HepG2 (cell line): ENCODE data around the gene METTL26. TPM values are rescaled to one million over a fixed set of nuclear protein-coding genes. Genes with fewer than 3 reads are reported as not detected.
A peak's percentile ranks its signal among the peaks of the same experiment; 100 is the strongest.

ENCODE experiments used
- ATF7-NPFF ChIP-seq: sonication (generic); formaldehyde crosslinking; IDR thresholded peaks from 2 replicates; pipeline ENCODE4 v1.8.1; 2023; ENCODE audit warnings: mild to moderate bottlenecking, low read depth, missing genetic modification reagents, moderate library complexity
- HES4 ChIP-seq: sonication (generic); formaldehyde crosslinking; IDR thresholded peaks from 2 replicates; pipeline ENCODE4 v1.9.0; 2021; ENCODE audit warnings: mild to moderate bottlenecking, missing genetic modification reagents, borderline replicate concordance
- IKZF4 ChIP-seq: sonication (generic); formaldehyde crosslinking; IDR thresholded peaks from 2 replicates; pipeline ENCODE4 v1.5.1; 2020; ENCODE audit warnings: borderline replicate concordance, mild to moderate bottlenecking, low read depth, missing genetic modification reagents; ENCODE audit errors: not compliant biosample characterization
- MTERF4 ChIP-seq: sonication (generic); formaldehyde crosslinking; IDR thresholded peaks from 2 replicates; pipeline ENCODE4 v1.8.0; 2023; ENCODE audit warnings: mild to moderate bottlenecking, missing genetic modification reagents
- TCF12 ChIP-seq, 2 experiments: fragments of 450-650 bp in 1 of 2; sonication (generic) in 1 of 2; formaldehyde crosslinking in 1 of 2; IDR thresholded peaks; 2 replicates each; pipeline versions ENCODE4 v1.6.1 to v1.8.0; 2017 to 2022; ENCODE audit warnings: antibody characterized with exemption in 1 of 2, mild to moderate bottlenecking in 1 of 2, missing genetic modification reagents in 1 of 2, moderate library complexity in 1 of 2
- UBTF ChIP-seq: sonication (generic); formaldehyde crosslinking; IDR thresholded peaks from 2 replicates; pipeline ENCODE4 v1.4.0; 2020; ENCODE audit warnings: mild to moderate bottlenecking, missing genetic modification reagents
- ZBTB40 ChIP-seq, 2 experiments: fragments of 450-650 bp in 1 of 2; sonication (generic) in 1 of 2; formaldehyde crosslinking in 1 of 2; IDR thresholded peaks; 2 replicates each; pipeline versions ENCODE4 v1.6.1 to v1.8.0; 2016 to 2022; ENCODE audit warnings: antibody characterized with exemption in 1 of 2, mild to moderate bottlenecking in 1 of 2, missing genetic modification reagents in 1 of 2
- ZNF234 ChIP-seq: sonication (generic); formaldehyde crosslinking; conservative IDR thresholded peaks from 2 replicates; pipeline ENCODE4 v1.5.1; 2020; ENCODE audit warnings: mild to moderate bottlenecking, missing genetic modification reagents
- ZNF44 ChIP-seq: sonication (generic); formaldehyde crosslinking; IDR thresholded peaks from 2 replicates; pipeline ENCODE4 v1.5.1; 2020; ENCODE audit warnings: mild to moderate bottlenecking, missing genetic modification reagents
- ZNF546 ChIP-seq: sonication (generic); formaldehyde crosslinking; conservative IDR thresholded peaks from 2 replicates; pipeline ENCODE4 v1.8.1; 2023; ENCODE audit warnings: mild to moderate bottlenecking, missing genetic modification reagents
- ZNF674 ChIP-seq: sonication (generic); formaldehyde crosslinking; IDR thresholded peaks from 2 replicates; pipeline ENCODE4 v1.5.0; 2020; ENCODE audit warnings: low read depth, mild to moderate bottlenecking, missing genetic modification reagents
- ZNF841 ChIP-seq: sonication (generic); formaldehyde crosslinking; IDR thresholded peaks from 2 replicates; pipeline ENCODE4 v1.8.1; 2023; ENCODE audit warnings: missing genetic modification reagents, borderline replicate concordance
- ZNF891 ChIP-seq: sonication (generic); formaldehyde crosslinking; IDR thresholded peaks from 2 replicates; pipeline ENCODE4 v1.5.0; 2020; ENCODE audit warnings: mild to moderate bottlenecking, missing genetic modification reagents
- ZSCAN31 ChIP-seq: sonication (generic); formaldehyde crosslinking; IDR thresholded peaks from 2 replicates; pipeline ENCODE4 v1.5.0; 2020; ENCODE audit warnings: low read depth, mild to moderate bottlenecking, missing genetic modification reagents
- polyA plus RNA-seq, 8 experiments: library from polyadenylated mRNA; depleted of rRNA in 3 of 8; stranded (reverse) in 7 of 8; unstranded in 1 of 8; fragments of >200 nt; fragmentation: Illumina TruSeq in 4 of 8; extraction: Trizol in 4 of 8; gene quantifications; 2 replicates each; pipeline versions ENCODE4 v1.2.1 to v1.2.3, GENCODE V29; 2011 to 2016; ENCODE audit warnings: low read depth in 4 of 8, missing spikeins in 1 of 8, mixed read lengths in 1 of 8; ENCODE audit not compliant: insufficient read depth in 1 of 8
- total RNA-seq, 5 experiments: library from RNA; depleted of rRNA; stranded (reverse); fragments of >200 nt; fragmentation: Illumina TruSeq; extraction: Trizol; gene quantifications; 2 replicates each; pipeline ENCODE4 v1.2.3, GENCODE V29; 2016; ENCODE audit warnings: low read depth in 1 of 5

The METTL26 gene
- total and polyA plus RNA-seq, 2 of the 13 experiments (the other 11 are each of a cell fraction or from before 2014, with no cell fraction given): 65.5 to 70.1 TPM

GRCh38 chr16:588639-588888, 47.5 kb downstream of the METTL26 start (continued):
- TF ChIP-seq MTERF4 (0 out of 2 replicates have a peak, but pooled peaks have one; percentile 22), ZNF841 (CRISPR knock-in tag) (no peak), HES4 (peak; percentile 14; the same call in 1 of the 2 replicates), ATF7-NPFF (CRISPR knock-in tag) (0 out of 2 replicates have a peak, but pooled peaks have one; percentile 15), ZNF234 (CRISPR knock-in tag) (0 out of 2 replicates have a peak, but pooled peaks have one; percentile 39), IKZF4 (CRISPR knock-in tag) (peak; percentile 2), ZBTB40 (IDR thresholded peaks at IDR 0.05) (no peak), ZBTB40 (CRISPR knock-in tag; IDR thresholded peaks at IDR 0.05) (peak; percentile 11; the same call in 1 of the 2 replicates), ZSCAN31 (CRISPR knock-in tag) (no peak), ZNF546 (CRISPR knock-in tag) (peak; percentile 44; the same call in 1 of the 2 replicates), ZNF891 (CRISPR knock-in tag) (0 out of 2 replicates have a peak, but pooled peaks have one; percentile 32), ZNF674 (CRISPR knock-in tag) (no peak), ZNF44 (CRISPR knock-in tag) (no peak), UBTF (CRISPR knock-in tag) (peak; percentile 71; the same call in 1 of the 2 replicates), TCF12 (IDR thresholded peaks at IDR 0.05) (no peak), TCF12 (CRISPR knock-in tag; IDR thresholded peaks at IDR 0.05) (peak; percentile 44; the same call in 1 of the 2 replicates)
